Body of pancreas (tissue), 4 donors: ENCODE measurements around the gene NOB1.

Experiments
- POLR2A ChIP-seq, 3 donors: fragments of 450-650 bp; IDR thresholded peaks; one replicate each; pipeline ENCODE4 v1.6.1; 2016; ENCODE audit warnings: antibody characterized with exemption in 3 of 3, mild to moderate bottlenecking in 2 of 3
- TF ChIP-seq, protein P1 (sequence below), 7 experiments: fragments of 450-650 bp in 4 of 7; fragments of 200-600 bp in 3 of 7; sonication (generic) in 3 of 7; IDR thresholded peaks; one replicate each; pipeline ENCODE4 v1.5.1; 2016 to 2019; ENCODE audit warnings: antibody characterized with exemption in 7 of 7

DNA sequence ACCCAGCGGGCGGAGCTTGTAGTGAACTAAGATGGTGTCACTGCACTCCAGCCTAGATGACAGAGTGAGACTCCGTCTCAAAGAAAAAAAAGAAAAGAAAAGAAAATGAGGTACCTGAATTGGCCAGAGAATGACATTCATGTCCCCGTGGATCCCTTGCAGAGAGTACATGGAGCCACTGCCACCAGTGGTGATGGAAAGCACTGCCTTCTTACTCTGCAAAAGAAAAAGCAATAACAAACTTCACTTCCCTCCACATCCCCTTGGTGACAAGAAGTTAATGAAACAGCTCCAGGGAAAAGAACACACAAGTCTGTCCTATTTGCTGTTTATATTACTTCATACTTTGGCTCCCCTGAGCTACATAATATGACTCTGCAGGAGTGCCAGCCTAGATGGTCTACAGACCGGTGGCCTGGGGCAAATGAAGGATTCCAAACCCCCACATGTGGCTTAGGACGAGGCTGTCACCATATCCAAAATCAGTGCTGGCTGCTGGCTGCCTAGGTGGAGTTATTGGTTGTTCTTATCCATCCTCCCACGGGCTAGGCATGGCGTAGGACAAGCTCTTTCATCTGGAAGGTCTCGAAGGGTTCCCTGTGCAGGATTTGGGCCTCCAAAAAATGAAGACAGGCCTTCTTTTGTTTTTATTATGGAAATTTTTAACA lies 41.7 kb downstream of the NOB1 start:
- TF ChIP-seq, protein P1, sequence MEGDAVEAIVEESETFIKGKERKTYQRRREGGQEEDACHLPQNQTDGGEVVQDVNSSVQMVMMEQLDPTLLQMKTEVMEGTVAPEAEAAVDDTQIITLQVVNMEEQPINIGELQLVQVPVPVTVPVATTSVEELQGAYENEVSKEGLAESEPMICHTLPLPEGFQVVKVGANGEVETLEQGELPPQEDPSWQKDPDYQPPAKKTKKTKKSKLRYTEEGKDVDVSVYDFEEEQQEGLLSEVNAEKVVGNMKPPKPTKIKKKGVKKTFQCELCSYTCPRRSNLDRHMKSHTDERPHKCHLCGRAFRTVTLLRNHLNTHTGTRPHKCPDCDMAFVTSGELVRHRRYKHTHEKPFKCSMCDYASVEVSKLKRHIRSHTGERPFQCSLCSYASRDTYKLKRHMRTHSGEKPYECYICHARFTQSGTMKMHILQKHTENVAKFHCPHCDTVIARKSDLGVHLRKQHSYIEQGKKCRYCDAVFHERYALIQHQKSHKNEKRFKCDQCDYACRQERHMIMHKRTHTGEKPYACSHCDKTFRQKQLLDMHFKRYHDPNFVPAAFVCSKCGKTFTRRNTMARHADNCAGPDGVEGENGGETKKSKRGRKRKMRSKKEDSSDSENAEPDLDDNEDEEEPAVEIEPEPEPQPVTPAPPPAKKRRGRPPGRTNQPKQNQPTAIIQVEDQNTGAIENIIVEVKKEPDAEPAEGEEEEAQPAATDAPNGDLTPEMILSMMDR (IDR thresholded peaks at IDR 0.05): no peak
- TF ChIP-seq POLR2A (IDR thresholded peaks at IDR 0.05): no peak
